Parathyroid adenoma (tissue), 2 donors: ENCODE measurements around the gene RRAD.
"Not testable (repeated sequence)": the region's sequence is repeated elsewhere in the genome, so short reads cannot be mapped to it uniquely, and the experiment has no call there.

Experiments used
- H2AFZ ChIP-seq: fragments of 300-600 bp; sonication (generic); one replicate; pipeline ENCODE4 v1.7.0; 2017; ENCODE audit warnings: antibody characterized with exemption, mild to moderate bottlenecking
- H3K27ac ChIP-seq: fragments of 300-600 bp; sonication (generic); one replicate; pipeline ENCODE4 v1.7.0; 2017
- H3K27me3 ChIP-seq: fragments of 300-600 bp; sonication (generic); one replicate; pipeline ENCODE4 v1.7.0; 2017; ENCODE audit warnings: low read length; ENCODE audit not compliant: control insufficient read depth, insufficient read depth
- H3K36me3 ChIP-seq: fragments of 300-600 bp; sonication (generic); one replicate; pipeline ENCODE4 v1.7.0; 2017; ENCODE audit warnings: low read length; ENCODE audit not compliant: control insufficient read depth, insufficient read depth
- H3K4me1 ChIP-seq: fragments of 300-600 bp; sonication (generic); one replicate; pipeline ENCODE4 v1.7.0; 2017; ENCODE audit warnings: control low read depth
- H3K4me2 ChIP-seq: fragments of 300-600 bp; sonication (generic); one replicate; pipeline ENCODE4 v1.7.0; 2017; ENCODE audit warnings: low read length
- H3K4me3 ChIP-seq: fragments of 300-600 bp; sonication (generic); one replicate; pipeline ENCODE4 v1.7.0; 2017; ENCODE audit warnings: low read depth, low read length
- H3K79me2 ChIP-seq: fragments of 300-600 bp; sonication (generic); one replicate; pipeline ENCODE4 v1.7.0; 2017; ENCODE audit warnings: control low read depth
- H3K9ac ChIP-seq: fragments of 300-600 bp; sonication (generic); one replicate; pipeline ENCODE4 v1.7.0; 2017; ENCODE audit warnings: mild to moderate bottlenecking
- H3K9me3 ChIP-seq: fragments of 300-600 bp; sonication (generic); one replicate; pipeline ENCODE4 v1.7.0; 2017; ENCODE audit warnings: low read length; ENCODE audit not compliant: control insufficient read depth
- CTCF ChIP-seq: fragments of 300-600 bp; sonication (generic); IDR thresholded peaks from one replicate; pipeline ENCODE4 v1.7.0; 2017; ENCODE audit warnings: antibody characterized with exemption, mild to moderate bottlenecking
- donor health status: primary hyperparathyroidism.

The RRAD gene

DNA sequence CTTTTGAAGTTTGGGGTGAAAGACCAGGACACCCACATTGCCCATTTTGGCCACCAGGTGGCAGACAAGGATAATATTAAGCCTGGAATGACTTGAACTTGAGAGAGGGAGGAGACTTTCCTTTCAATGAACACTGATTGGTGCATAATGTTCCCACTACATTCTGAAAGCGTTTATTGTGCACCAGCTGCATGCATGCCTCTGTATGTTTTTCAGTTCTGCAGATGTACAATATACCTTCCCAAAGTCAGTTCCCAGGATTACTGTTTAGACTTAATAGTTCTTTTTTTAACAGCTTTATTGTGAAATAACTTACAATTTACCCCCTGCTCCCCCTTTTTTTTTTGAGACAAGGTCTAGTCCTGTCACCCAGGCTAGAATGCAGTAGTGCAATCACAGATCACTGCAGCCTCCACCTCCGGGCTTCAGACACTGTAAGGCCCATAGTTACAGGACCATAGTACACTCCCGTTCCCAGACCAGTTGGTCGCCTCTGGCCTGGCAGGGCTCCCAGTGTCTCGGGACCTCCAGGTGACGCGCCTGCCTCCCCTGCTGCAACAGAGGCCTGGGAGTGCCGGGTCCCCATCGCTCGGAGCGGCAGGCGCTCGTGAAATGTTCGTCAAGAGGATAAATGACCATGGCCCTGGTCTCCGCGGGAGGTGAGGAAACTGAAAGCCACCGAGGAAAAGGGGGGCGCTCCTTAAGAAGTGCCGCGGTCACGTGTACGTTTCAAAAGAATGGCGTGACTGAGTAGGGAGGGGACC lies 22.1 kb upstream of the RRAD start:
- peaks cover 14% of the 10 kb centered on the region for H3K4me1 ChIP-seq
- H3K27me3 ChIP-seq, result no peaks in the 10 kb centered on the region
- peak overlapping the region; percentile 48 for H3K4me3 ChIP-seq
- no peaks in the 10 kb centered on the region for H3K36me3 ChIP-seq
- no peak overlapping the region for H3K27ac ChIP-seq
- H2AFZ ChIP-seq, result peak overlapping the region; percentile 96
- peak; percentile 97 for TF ChIP-seq CTCF
- no peak overlapping the region for H3K9ac ChIP-seq
- no peaks in the 10 kb centered on the region for H3K79me2 ChIP-seq
- H3K9me3 ChIP-seq, result no peaks in the 10 kb centered on the region
- H3K4me2 ChIP-seq, result peak overlapping the region; percentile 71

GRCh38 chr16:66946974-66947301 lies 21.6 kb upstream of the RRAD start:
- no peak overlapping the region for H3K27ac ChIP-seq
- H3K79me2 ChIP-seq, result no peaks in the 10 kb centered on the region
- H3K4me2 ChIP-seq, result no peak overlapping the region
- no peaks in the 10 kb centered on the region for H3K9me3 ChIP-seq
- no peaks in the 10 kb centered on the region for H3K27me3 ChIP-seq
- peak overlapping the region; percentile 56 for H2AFZ ChIP-seq
- no peak overlapping the region for H3K9ac ChIP-seq
- H3K4me3 ChIP-seq, result peak overlapping the region; percentile 48
- H3K36me3 ChIP-seq, result no peaks in the 10 kb centered on the region
- peaks cover 14% of the 10 kb centered on the region for H3K4me1 ChIP-seq
- TF ChIP-seq CTCF, result no peak

DNA sequence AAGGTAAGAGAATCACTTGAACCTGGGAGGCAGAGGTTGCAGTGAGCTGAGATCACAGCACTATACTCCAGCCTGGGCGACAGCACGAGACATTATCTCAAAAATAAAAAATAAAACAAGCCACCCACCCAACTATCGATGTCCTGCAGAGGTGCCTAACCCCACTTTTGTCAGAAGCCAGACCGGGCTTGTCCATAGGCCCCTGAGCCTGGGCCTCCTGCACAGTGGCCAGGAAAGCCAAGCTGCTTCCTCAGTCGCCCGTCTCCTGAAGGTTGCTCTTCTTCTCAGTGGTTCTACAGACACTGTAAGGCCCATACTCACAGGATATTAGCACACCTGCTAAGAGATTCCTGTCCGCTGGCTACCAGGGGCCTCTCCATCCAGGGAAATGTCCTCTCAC lies 21.2 kb upstream of the RRAD start:
- Histone ChIP-seq H3K9ac (no peak overlapping the region), H3K4me2 (no peak overlapping the region), H3K36me3 (no peaks in the 10 kb centered on the region), H3K79me2 (no peaks in the 10 kb centered on the region), H3K27me3 (no peaks in the 10 kb centered on the region), H2AFZ (no peak overlapping the region), H3K27ac (no peak overlapping the region), H3K4me3 (no peak overlapping the region), H3K9me3 (no peaks in the 10 kb centered on the region), H3K4me1 (peaks cover 14% of the 10 kb centered on the region)
- no peak for TF ChIP-seq CTCF

GRCh38 chr16:66945939-66946338 lies 20.6 kb upstream of the RRAD start:
- Histone ChIP-seq H3K4me1 (peaks cover 14% of the 10 kb centered on the region), H3K27me3 (no peaks in the 10 kb centered on the region), H3K79me2 (no peaks in the 10 kb centered on the region), H3K27ac (no peak overlapping the region), H3K4me3 (no peak overlapping the region), H3K9me3 (no peaks in the 10 kb centered on the region), H3K9ac (no peak overlapping the region), H3K36me3 (no peaks in the 10 kb centered on the region), H2AFZ (no peak overlapping the region), H3K4me2 (no peak overlapping the region)
- no peak for TF ChIP-seq CTCF

- not testable (repeated sequence) for H3K9ac ChIP-seq, H3K36me3 ChIP-seq, H3K27me3 ChIP-seq, H2AFZ ChIP-seq, H3K4me2 ChIP-seq, H3K4me3 ChIP-seq, H3K27ac ChIP-seq, H3K79me2 ChIP-seq, H3K9me3 ChIP-seq
- peaks cover 14% of the 10 kb centered on the region for H3K4me1 ChIP-seq
Observed at GRCh38 chr16:66944971-66945370, 19.6 kb upstream of the RRAD start.
